Omental fat pad (tissue), 4 donors: ENCODE data around the gene MACROD1. TPM values are rescaled to one million over a fixed set of nuclear protein-coding genes. Genes with fewer than 3 reads are reported as not detected.

Experiments
- ATAC-seq: fragments of 150-250 bp; one replicate; pipeline ENCODE4 v1.9.1; 2016; ENCODE audit warnings: mild to moderate bottlenecking, moderate library complexity; ENCODE audit not compliant: low FRiP score
- DNase-seq: peaks from one replicate; pipeline ENCODE4 v3.0.0-alpha.2; 2019; ENCODE audit warnings: low spot score
- total RNA-seq, 4 donors: library from RNA; depleted of rRNA; stranded (reverse); fragments of >200 nt; gene quantifications; one replicate each; pipeline ENCODE4 v1.1.0, GENCODE V29; 2016
- TF ChIP-seq, protein P1 (sequence below), 3 donors: fragments of 450-650 bp; IDR thresholded peaks; one replicate each; pipeline ENCODE4 v1.5.1; 2016 to 2017; ENCODE audit warnings: antibody characterized with exemption in 3 of 3, mild to moderate bottlenecking in 3 of 3, moderate library complexity in 2 of 3

Gene MACROD1
- total RNA-seq, 4 donors from 2014 or later, result 13.8 to 40.9 (median 26.2) TPM

GRCh38 chr11:64144587-64145472 is 21.1 kb downstream of the MACROD1 start:
- TF ChIP-seq, protein P1, sequence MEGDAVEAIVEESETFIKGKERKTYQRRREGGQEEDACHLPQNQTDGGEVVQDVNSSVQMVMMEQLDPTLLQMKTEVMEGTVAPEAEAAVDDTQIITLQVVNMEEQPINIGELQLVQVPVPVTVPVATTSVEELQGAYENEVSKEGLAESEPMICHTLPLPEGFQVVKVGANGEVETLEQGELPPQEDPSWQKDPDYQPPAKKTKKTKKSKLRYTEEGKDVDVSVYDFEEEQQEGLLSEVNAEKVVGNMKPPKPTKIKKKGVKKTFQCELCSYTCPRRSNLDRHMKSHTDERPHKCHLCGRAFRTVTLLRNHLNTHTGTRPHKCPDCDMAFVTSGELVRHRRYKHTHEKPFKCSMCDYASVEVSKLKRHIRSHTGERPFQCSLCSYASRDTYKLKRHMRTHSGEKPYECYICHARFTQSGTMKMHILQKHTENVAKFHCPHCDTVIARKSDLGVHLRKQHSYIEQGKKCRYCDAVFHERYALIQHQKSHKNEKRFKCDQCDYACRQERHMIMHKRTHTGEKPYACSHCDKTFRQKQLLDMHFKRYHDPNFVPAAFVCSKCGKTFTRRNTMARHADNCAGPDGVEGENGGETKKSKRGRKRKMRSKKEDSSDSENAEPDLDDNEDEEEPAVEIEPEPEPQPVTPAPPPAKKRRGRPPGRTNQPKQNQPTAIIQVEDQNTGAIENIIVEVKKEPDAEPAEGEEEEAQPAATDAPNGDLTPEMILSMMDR (IDR thresholded peaks at IDR 0.05), result no peak
- ATAC-seq (no peak), DNase-seq (no peak)

- TF ChIP-seq, protein P1 (IDR thresholded peaks at IDR 0.05), result no peak
- ATAC-seq, result no peak
These were observed 24.7 kb downstream of the MACROD1 start for GRCh38 chr11:64141081-64141783.

DNA sequence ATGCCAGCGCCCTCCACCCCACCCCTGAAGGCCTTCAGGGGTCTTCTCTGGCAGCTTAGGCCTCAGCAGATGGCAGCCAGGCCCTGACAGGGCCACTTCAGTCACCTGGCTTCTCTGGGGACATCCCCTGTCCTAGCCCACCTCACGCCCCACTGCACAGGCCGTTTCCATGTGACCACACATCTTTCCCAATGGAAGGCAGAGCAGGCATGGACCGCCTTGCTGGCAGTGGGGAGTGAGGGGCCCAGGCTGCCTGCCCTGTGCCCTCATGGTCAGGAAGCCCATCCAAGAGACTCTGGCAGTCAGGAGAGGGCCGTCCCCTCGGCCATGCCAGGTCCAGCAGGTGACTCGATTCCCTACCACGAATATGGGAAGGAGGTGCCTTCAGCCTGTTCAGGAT is 25.8 kb downstream of the MACROD1 start:
- TF ChIP-seq, protein P1 (IDR thresholded peaks at IDR 0.05), result no peak
- no peak for DNase-seq
- no peak for ATAC-seq

More at GRCh38 chr11:64141081-64141783, 24.7 kb downstream of the MACROD1 start:
- no peak for DNase-seq

- DNase-seq, result no peak
- ATAC-seq, result no peak
- TF ChIP-seq, protein P1 (IDR thresholded peaks at IDR 0.05), result no peak
These were observed 26.9 kb downstream of the MACROD1 start for GRCh38 chr11:64139049-64139448.

- ATAC-seq, result no peak
- TF ChIP-seq, protein P1 (IDR thresholded peaks at IDR 0.05), result no peak
These were observed 27.5 kb downstream of the MACROD1 start for GRCh38 chr11:64138398-64138797.

GRCh38 chr11:64136765-64137441 is 29.0 kb downstream of the MACROD1 start:
- ATAC-seq, result no peak
- TF ChIP-seq, protein P1 (IDR thresholded peaks at IDR 0.05), result no peak
- DNase-seq, result no peak

More at GRCh38 chr11:64138398-64138797, 27.5 kb downstream of the MACROD1 start:
- no peak for DNase-seq
